ENCODE results near the gene USHBP1. TPM values are rescaled to one million over a fixed set of nuclear protein-coding genes. Genes with fewer than 3 reads are reported as not detected.

Gene USHBP1
- total and polyA plus RNA-seq, 2 of the 13 experiments (the other 11 are each of a cell fraction or from before 2014, with no cell fraction given) = 0.15 to 1.5 TPM

DNA sequence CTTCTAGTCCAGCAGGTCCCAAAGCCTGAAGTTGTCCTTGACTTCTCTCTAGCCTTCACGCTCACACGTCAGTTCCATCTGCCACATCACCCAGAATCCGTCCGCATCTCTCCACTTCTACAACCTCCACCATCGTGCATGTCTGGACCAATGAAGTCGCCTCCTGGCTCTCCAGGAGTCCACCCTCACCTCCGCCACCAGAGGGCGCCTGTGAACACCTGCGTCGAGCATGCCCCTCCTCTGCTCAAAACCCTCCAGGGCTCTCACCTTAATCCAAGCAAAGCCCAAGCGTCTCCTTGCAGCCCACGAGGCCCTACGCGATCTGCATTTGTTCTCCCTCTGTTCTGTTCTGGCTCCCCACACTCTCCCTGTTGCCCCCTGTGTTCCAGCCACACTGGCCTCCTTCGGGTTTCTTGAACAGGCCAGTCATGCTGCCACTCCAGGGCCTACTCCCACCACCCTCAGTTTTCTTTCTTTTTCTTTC lies 3.7 kb downstream of the USHBP1 start (continued):
- TF ChIP-seq, protein P1, sequence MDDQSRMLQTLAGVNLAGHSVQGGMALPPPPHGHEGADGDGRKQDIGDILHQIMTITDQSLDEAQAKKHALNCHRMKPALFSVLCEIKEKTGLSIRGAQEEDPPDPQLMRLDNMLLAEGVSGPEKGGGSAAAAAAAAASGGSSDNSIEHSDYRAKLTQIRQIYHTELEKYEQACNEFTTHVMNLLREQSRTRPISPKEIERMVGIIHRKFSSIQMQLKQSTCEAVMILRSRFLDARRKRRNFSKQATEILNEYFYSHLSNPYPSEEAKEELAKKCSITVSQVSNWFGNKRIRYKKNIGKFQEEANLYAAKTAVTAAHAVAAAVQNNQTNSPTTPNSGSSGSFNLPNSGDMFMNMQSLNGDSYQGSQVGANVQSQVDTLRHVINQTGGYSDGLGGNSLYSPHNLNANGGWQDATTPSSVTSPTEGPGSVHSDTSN (CRISPR knock-in tag; IDR thresholded peaks at IDR 0.05; ENCODE audit: borderline replicate concordance) = no peak
- TF ChIP-seq MED1 (CRISPR knock-in tag; IDR thresholded peaks at IDR 0.05) (0 out of 2 replicates have a peak, but pooled peaks have one; percentile 9), NR2F1 (CRISPR knock-in tag; IDR thresholded peaks at IDR 0.05) (no peak), KMT2A (CRISPR knock-in tag; IDR thresholded peaks at IDR 0.05) (0 out of 2 replicates have a peak, but pooled peaks have one; percentile 31), MEIS2 (CRISPR knock-in tag; IDR thresholded peaks at IDR 0.05) (no peak), ZSCAN21 (CRISPR knock-in tag; IDR thresholded peaks at IDR 0.05; ENCODE audit: borderline replicate concordance) (no peak), ZNF383 (CRISPR knock-in tag; IDR thresholded peaks at IDR 0.05; ENCODE audit: borderline replicate concordance) (no peak), MYC (CRISPR knock-in tag; IDR thresholded peaks at IDR 0.05; ENCODE audit: borderline replicate concordance) (peak; percentile 72; the same call in 1 of the 2 replicates), SOX13 (IDR thresholded peaks at IDR 0.05) (no peak), SOX13 (CRISPR knock-in tag; conservative IDR thresholded peaks at IDR 0.05 in 1 of 2, IDR thresholded peaks at IDR 0.05 in 1 of 2) (no peak), XBP1 (CRISPR knock-in tag; IDR thresholded peaks at IDR 0.05) (no peak), ZNF883 (CRISPR knock-in tag; IDR thresholded peaks at IDR 0.05; ENCODE audit: not compliant biosample characterization) (no peak), PLRG1 (conservative IDR thresholded peaks at IDR 0.05) (no peak), ZBTB38 (CRISPR knock-in tag; IDR thresholded peaks at IDR 0.05) (no peak), JDP2 (CRISPR knock-in tag; IDR thresholded peaks at IDR 0.05; ENCODE audit: borderline replicate concordance) (no peak)
- TF ChIP-seq, protein P2, sequence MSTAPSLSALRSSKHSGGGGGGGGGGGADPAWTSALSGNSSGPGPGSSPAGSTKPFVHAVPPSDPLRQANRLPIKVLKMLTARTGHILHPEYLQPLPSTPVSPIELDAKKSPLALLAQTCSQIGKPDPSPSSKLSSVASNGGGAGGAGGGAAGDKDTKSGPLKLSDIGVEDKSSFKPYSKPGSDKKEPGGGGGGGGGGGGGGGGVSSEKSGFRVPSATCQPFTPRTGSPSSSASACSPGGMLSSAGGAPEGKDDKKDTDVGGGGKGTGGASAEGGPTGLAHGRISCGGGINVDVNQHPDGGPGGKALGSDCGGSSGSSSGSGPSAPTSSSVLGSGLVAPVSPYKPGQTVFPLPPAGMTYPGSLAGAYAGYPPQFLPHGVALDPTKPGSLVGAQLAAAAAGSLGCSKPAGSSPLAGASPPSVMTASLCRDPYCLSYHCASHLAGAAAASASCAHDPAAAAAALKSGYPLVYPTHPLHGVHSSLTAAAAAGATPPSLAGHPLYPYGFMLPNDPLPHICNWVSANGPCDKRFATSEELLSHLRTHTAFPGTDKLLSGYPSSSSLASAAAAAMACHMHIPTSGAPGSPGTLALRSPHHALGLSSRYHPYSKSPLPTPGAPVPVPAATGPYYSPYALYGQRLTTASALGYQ (CRISPR knock-in tag; IDR thresholded peaks at IDR 0.05) = no peak
- TF ChIP-seq, protein P3, sequence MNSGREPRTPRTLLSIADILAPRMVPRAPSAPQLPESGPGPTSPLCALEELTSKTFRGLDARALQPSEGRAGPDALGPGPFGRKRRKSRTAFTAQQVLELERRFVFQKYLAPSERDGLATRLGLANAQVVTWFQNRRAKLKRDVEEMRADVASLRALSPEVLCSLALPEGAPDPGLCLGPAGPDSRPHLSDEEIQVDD (CRISPR knock-in tag; IDR thresholded peaks at IDR 0.05; ENCODE audit: borderline replicate concordance) = no peak
- TF ChIP-seq, protein P4, sequence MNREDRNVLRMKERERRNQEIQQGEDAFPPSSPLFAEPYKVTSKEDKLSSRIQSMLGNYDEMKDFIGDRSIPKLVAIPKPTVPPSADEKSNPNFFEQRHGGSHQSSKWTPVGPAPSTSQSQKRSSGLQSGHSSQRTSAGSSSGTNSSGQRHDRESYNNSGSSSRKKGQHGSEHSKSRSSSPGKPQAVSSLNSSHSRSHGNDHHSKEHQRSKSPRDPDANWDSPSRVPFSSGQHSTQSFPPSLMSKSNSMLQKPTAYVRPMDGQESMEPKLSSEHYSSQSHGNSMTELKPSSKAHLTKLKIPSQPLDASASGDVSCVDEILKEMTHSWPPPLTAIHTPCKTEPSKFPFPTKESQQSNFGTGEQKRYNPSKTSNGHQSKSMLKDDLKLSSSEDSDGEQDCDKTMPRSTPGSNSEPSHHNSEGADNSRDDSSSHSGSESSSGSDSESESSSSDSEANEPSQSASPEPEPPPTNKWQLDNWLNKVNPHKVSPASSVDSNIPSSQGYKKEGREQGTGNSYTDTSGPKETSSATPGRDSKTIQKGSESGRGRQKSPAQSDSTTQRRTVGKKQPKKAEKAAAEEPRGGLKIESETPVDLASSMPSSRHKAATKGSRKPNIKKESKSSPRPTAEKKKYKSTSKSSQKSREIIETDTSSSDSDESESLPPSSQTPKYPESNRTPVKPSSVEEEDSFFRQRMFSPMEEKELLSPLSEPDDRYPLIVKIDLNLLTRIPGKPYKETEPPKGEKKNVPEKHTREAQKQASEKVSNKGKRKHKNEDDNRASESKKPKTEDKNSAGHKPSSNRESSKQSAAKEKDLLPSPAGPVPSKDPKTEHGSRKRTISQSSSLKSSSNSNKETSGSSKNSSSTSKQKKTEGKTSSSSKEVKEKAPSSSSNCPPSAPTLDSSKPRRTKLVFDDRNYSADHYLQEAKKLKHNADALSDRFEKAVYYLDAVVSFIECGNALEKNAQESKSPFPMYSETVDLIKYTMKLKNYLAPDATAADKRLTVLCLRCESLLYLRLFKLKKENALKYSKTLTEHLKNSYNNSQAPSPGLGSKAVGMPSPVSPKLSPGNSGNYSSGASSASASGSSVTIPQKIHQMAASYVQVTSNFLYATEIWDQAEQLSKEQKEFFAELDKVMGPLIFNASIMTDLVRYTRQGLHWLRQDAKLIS (CRISPR knock-in tag; IDR thresholded peaks at IDR 0.05) = no peak
- TF ChIP-seq, protein P5, sequence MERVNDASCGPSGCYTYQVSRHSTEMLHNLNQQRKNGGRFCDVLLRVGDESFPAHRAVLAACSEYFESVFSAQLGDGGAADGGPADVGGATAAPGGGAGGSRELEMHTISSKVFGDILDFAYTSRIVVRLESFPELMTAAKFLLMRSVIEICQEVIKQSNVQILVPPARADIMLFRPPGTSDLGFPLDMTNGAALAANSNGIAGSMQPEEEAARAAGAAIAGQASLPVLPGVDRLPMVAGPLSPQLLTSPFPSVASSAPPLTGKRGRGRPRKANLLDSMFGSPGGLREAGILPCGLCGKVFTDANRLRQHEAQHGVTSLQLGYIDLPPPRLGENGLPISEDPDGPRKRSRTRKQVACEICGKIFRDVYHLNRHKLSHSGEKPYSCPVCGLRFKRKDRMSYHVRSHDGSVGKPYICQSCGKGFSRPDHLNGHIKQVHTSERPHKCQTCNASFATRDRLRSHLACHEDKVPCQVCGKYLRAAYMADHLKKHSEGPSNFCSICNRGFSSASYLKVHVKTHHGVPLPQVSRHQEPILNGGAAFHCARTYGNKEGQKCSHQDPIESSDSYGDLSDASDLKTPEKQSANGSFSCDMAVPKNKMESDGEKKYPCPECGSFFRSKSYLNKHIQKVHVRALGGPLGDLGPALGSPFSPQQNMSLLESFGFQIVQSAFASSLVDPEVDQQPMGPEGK (CRISPR knock-in tag; IDR thresholded peaks at IDR 0.05) = peak; percentile 62

All from HepG2 (cell line).